Heart left ventricle (tissue), 16 donors: ENCODE data around the gene IL34. TPM values are rescaled to one million over a fixed set of nuclear protein-coding genes. Genes with fewer than 3 reads are reported as not detected.

Source experiments
- ATAC-seq, 4 donors: fragments of 200-7000 bp; cut with Tn5 transposase; one replicate each; pipeline ENCODE4 v1.9.1; 2020 to 2022; ENCODE audit warnings: moderate library complexity in 4 of 4, mild to moderate bottlenecking in 3 of 4, moderate number of reproducible peaks in 1 of 4
- DNase-seq, 5 donors: peaks; one replicate each; pipeline ENCODE4 v3.0.0-alpha.2; 2020
- H3K27ac ChIP-seq, 12 donors: fragments of 200-600 bp; sonication (generic) in 4 of 12; one replicate each; pipeline versions ENCODE4 v1.5.0 to v1.8.0; 2016 to 2022; ENCODE audit warnings: mild to moderate bottlenecking in 2 of 12
- H3K27me3 ChIP-seq, 9 donors: fragments of 200-600 bp; sonication (generic) in 2 of 9; one replicate each; pipeline versions ENCODE4 v1.5.1 to v1.8.0; 2016 to 2022; ENCODE audit warnings: mild to moderate bottlenecking in 3 of 9
- H3K36me3 ChIP-seq, 9 donors: fragments of 200-600 bp; sonication (generic) in 2 of 9; one replicate each; pipeline versions ENCODE4 v1.5.0 to v1.8.0; 2018 to 2022; ENCODE audit warnings: mild to moderate bottlenecking in 2 of 9
- H3K4me1 ChIP-seq, 12 donors: fragments of 200-600 bp; sonication (generic) in 4 of 12; one replicate each; pipeline versions ENCODE4 v1.5.0 to v1.8.0; 2016 to 2022; ENCODE audit warnings: mild to moderate bottlenecking in 3 of 12
- H3K4me3 ChIP-seq, 12 donors: fragments of 200-600 bp; sonication (generic) in 4 of 12; one replicate each; pipeline versions ENCODE4 v1.5.0 to v1.8.0; 2017 to 2022; ENCODE audit warnings: mild to moderate bottlenecking in 9 of 12, moderate library complexity in 4 of 12
- H3K9me3 ChIP-seq, 12 donors: fragments of 200-600 bp; sonication (generic) in 4 of 12; one replicate each; pipeline versions ENCODE4 v1.5.0 to v1.8.0; 2016 to 2022; ENCODE audit warnings: mild to moderate bottlenecking in 1 of 12
- POLR2A ChIP-seq, 2 donors: fragments of 450-650 bp; IDR thresholded peaks; one replicate each; pipeline ENCODE4 v1.6.1; 2017; ENCODE audit warnings: antibody characterized with exemption in 2 of 2, mild to moderate bottlenecking in 2 of 2, moderate library complexity in 2 of 2
- WGBS, 4 donors: extraction: QIAGEN DNeasy Blood & Tissue Kit in 2 of 4; methylation state at CpG; one replicate each; pipeline versions ENCODE4 v1.1.5 to v1.1.7; 2013 to 2018; 5-methylcytosine and 5-hydroxymethylcytosine counted together
- intact Hi-C, 10 donors: fragments of 100-400 bp; cut with DNase I; formaldehyde crosslinking; loops; one replicate each; pipeline versions ENCODE4 v1.11.1 to v1.14.2; 2022
- polyA plus RNA-seq, 2 donors: library from polyadenylated mRNA; stranded (reverse); fragments of 200-250 nt; gene quantifications; one replicate each; pipeline ENCODE4 v1.2.3, GENCODE V29; 2013
- total RNA-seq, 9 donors: library from RNA; depleted of rRNA in 2 of 9; stranded (reverse); fragments of >200 nt in 2 of 9; fragmentation: NEBNext Ultra II Directional in 3 of 9; extraction: Animal tissue kit (Norgen Biotek cat#: 25700) in 3 of 9; gene quantifications; one replicate each; pipeline versions ENCODE4 v1.1.0 to v1.2.4, GENCODE V29; 2016 to 2023
- TF ChIP-seq, protein P1 (sequence below), 12 donors: fragments of 200-600 bp; sonication (generic) in 4 of 12; IDR thresholded peaks; one replicate each; pipeline versions ENCODE4 v1.5.0 to v1.8.0; 2018 to 2022; ENCODE audit warnings: antibody characterized with exemption in 12 of 12, mild to moderate bottlenecking in 5 of 12
- donor health status: ischemic (EF 13 %, LVEDD 7.1; RV severe dilation, severe dysfunction).
- donor health status: healthy with polysubstance abuse.
- donor health status: DM: no; HTN: yes; CAD: no.
- donor health status: DM: no; HTN: no; CAD: no.
- donor health status: ischemic (EF 25% LVEDD 6.9; RV normal size, moderate dysfunction).
- donor health status: ischemic (EF 25% LVEDD 5.7; RV mildly dilated, moderate dysfunction).
- donor health status: healthy.
- donor health status: DM: yes; HTN: yes; CAD: no.
- donor health status: ischemic (EF 35%, LVEDD 5.7; RV mildly dilated, moderate dysfunction).
- donor health status: nonischemic (EF 11% LVEDD 7.7; RV severe dilation, severe dysfunction).
- donor health status: DM: yes; HTN: yes; CAD: no.
- donor health status: PGD.
- donor health status: ischemic (EF 29% LVEDD 5.4; RV normal size, mild dysfunction).
- donor health status: nonischemic (EF 23%, LVEDD 6.1; RV moderate dilation, normal function).

The IL34 gene
- total and polyA plus RNA-seq, 11 donors, result 0.49 to 6.5 (median 2.5) TPM

DNA sequence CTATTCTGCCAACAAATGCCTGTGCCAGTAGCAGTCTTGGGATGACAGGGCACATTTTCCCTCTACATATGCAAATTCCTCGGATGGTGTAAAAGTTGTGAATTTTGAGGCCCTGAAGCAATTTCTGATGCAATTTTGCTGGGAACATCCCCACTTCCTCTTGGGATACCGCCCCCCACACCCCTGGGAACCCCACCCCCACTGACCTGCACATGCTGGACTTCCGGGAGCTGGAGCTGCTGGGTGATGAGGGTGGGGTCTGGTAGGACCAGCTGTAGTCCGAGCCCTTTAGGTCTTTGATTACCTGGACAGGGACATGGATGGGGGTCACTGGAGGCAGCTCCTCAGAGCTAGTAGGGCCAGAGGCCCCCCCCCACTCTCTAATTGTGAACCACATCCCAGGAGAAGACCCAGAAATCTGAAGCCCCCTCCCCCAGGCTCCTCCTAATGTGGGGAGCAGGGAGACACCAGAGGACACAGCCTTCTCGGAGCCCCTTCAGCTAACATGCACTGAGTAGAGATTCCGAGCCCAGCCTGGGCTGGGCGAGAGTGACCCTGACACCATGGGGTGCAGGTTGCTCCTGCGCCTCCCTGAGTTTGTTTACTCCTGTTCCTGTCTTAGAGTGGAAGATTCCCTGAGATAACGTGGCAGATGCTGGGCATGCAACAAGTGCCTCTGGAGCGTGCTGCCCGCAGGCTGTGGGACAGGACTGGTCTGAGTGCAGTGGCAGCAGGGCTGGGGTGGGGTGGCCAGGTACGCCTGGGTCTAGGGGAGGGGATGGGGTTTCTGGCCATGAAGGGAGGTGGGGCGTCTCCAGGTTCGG lies 30.5 kb downstream of the IL34 start:
- H3K27me3 ChIP-seq, result no peaks in the 10 kb centered on the region
- no peaks in the 10 kb centered on the region for H3K9me3 ChIP-seq
- H3K36me3 ChIP-seq, result peaks cover 0 to 83% (median 68%) of the 10 kb centered on the region in 9 donors
- intact Hi-C loops, result loop anchor here in 1 of 10 donors (5.0 kb wide), 1 partner anchor 95 kb away; no protein-coding TSS in a partner anchor
- DNase-seq (peak in 1 of 5 donors; percentile 7), ATAC-seq (no peak)
- peaks cover 0 to 40% (median 19%) of the 10 kb centered on the region in 12 donors for H3K4me1 ChIP-seq
- peak overlapping the region in 3 of 12 donors; percentile 16 to 89 (median 42) for H3K27ac ChIP-seq
- no peak for TF ChIP-seq POLR2A (IDR thresholded peaks at IDR 0.05)
- TF ChIP-seq, protein P1, sequence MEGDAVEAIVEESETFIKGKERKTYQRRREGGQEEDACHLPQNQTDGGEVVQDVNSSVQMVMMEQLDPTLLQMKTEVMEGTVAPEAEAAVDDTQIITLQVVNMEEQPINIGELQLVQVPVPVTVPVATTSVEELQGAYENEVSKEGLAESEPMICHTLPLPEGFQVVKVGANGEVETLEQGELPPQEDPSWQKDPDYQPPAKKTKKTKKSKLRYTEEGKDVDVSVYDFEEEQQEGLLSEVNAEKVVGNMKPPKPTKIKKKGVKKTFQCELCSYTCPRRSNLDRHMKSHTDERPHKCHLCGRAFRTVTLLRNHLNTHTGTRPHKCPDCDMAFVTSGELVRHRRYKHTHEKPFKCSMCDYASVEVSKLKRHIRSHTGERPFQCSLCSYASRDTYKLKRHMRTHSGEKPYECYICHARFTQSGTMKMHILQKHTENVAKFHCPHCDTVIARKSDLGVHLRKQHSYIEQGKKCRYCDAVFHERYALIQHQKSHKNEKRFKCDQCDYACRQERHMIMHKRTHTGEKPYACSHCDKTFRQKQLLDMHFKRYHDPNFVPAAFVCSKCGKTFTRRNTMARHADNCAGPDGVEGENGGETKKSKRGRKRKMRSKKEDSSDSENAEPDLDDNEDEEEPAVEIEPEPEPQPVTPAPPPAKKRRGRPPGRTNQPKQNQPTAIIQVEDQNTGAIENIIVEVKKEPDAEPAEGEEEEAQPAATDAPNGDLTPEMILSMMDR (IDR thresholded peaks at IDR 0.05), result no peak
- no peak overlapping the region for H3K4me3 ChIP-seq
- WGBS, 4 donors, result 80 to 90% (median 85%) methylated on average over 11 to 14 of the region's 14 CpGs

DNA sequence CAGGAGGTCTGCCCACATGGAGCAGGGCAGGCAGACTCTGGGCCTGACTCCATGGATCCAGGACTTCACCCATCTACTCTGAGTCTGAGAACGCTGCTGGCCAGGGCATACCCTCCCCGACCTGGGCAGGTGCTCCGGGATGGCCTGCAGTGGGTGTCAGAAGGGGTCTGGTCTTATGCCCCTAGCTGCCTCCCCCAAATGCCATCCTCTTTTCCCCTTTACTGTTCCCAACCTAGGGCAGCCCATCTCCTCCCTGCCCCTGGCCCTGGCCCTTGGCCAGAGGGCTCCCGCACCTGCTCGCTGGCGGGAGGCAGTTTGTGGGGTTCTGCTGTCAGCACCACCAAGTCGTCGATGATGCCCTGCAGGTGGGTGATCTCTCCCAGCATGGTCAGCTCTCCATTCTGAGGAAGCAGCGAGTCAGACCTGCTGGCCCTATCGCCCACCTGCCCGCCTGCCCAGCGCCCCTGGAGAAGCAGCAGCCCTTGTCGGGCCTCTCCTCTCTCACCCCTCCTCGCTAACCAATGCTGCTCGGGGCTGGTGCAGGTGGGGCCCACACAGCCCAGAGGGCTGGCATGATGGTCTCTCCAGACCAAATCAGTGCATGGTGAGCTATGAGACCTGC lies 31.3 kb downstream of the IL34 start:
- no peak for ATAC-seq
- peaks cover 0 to 47% (median 24%) of the 10 kb centered on the region in 12 donors for H3K4me1 ChIP-seq
- intact Hi-C loops, result loop anchor here in 1 of 10 donors (5.0 kb wide), 1 partner anchor 95 kb away; no protein-coding TSS in a partner anchor

DNA sequence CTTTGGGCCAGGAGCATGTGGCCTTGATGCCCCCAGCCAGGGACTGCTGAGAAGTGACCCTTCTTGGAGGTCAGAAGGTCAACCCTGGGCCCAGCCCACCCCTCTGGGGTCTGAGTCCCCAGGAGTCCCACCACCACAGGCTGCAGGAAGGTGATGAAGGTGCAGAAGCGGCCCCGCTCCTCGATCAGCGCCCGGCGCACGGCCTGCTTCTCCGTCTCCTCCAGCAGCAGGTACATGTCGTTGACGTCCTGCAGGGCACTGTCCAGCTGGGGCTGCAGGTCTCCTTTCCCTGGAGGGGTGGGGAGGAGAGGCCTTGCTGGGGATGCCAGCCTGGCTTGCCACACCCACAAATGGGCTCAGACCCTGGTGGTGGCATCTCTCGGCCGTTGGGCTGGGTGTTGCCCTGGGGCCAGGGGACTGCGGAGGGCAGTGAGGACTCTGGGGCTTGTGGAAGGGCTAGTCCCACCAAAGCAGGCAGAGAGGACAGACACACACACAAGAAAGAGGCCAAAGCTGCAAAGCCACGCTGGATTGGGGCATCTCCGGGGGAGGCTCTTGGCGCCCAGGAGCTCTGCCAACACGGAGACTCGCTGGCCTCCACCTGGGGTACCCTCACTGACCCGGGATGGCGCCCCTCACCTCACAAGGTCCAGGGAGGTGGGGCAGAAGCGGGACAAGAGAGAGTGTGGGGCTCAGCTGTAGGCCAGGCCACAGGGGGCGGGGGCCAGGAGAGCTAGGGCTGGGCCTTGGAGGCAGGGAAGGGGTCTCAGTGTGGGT lies 31.9 kb downstream of the IL34 start:
- TF ChIP-seq, protein P1 (IDR thresholded peaks at IDR 0.05), result no peak
- no peak for TF ChIP-seq POLR2A (IDR thresholded peaks at IDR 0.05)
- no peaks in the 10 kb centered on the region for H3K9me3 ChIP-seq
- H3K36me3 ChIP-seq, result peaks cover 0 to 69% (median 58%) of the 10 kb centered on the region in 9 donors
- no peaks in the 10 kb centered on the region for H3K27me3 ChIP-seq
- peaks cover 0 to 54% (median 28%) of the 10 kb centered on the region in 12 donors for H3K4me1 ChIP-seq
- H3K4me3 ChIP-seq, result no peak overlapping the region
- DNase-seq, result peak in 1 of 5 donors; percentile 63
- no peak for ATAC-seq
- intact Hi-C loops, result loop anchor here in 1 of 10 donors (5.0 kb wide), 1 partner anchor 94 kb away; no protein-coding TSS in a partner anchor
- 82 to 90% (median 86%) methylated on average over 14 to 22 of the region's 22 CpGs for WGBS, 4 donors
- peak overlapping the region in 1 of 12 donors; percentile 89 for H3K27ac ChIP-seq

More for the DNA sequence above, 31.3 kb downstream of the IL34 start:
- Histone ChIP-seq H3K27me3 (no peaks in the 10 kb centered on the region), H3K27ac (peak overlapping the region in 1 of 12 donors; percentile 89), H3K36me3 (peaks cover 0 to 76% (median 64%) of the 10 kb centered on the region in 9 donors), H3K9me3 (no peaks in the 10 kb centered on the region), H3K4me3 (no peak overlapping the region)
- no peak for TF ChIP-seq POLR2A (IDR thresholded peaks at IDR 0.05)
- TF ChIP-seq, protein P1 (IDR thresholded peaks at IDR 0.05), result no peak
- DNase-seq, result peak in 1 of 5 donors; percentile 49
- WGBS, 4 donors, result 65 to 81% (median 75%) methylated on average over 13 to 15 of the region's 15 CpGs
